ENCODE measurements around the gene ZBTB7C.
"Not testable (repeated sequence)": the region's sequence is repeated elsewhere in the genome, so short reads cannot be mapped to it uniquely, and the experiment has no call there.

The ZBTB7C gene

DNA sequence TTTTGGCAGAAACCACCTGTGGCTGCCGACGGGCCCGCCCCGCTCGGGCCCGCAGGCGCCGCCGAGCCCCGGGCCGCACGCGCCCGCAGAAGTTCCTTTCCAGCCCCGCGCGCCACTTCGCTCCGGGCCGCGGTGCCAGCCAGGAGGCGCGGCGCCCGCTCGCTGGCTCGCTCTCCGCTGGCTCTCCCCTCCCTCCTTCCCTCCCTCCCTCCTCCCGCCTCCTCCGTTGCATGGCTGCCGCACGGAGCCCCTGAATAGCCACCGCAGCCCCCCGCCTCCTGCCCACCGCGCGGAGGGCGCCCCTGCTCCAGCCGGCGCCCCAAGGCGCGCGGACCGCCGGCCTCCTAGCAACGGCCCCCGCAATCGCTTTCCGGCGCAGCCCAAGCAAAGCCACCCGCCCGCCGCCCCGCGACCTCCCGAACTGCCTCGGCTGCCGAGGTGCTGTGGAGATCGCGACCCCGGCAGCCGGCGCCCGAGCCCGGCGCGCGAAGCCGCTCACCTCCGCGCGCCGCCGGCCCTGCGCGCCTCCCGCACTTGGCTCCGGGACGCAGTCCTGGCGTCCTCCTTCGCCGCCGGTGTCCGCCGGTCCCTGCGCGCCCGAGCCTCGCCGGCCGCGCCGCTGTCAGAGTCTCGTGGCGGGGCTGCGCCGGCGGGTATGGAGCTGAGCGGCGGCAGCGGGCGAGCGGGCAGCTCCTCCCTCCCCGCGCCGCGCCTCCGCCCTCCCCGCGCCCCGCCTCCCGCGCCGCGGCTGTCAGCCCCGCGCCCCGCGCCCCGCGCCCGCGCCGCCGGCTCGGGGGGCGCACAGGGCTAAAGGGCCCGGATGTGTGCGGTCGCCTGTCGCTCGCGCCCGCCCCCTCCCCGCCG is at the start of gene ZBTB7C:
ZBTB7C (minus strand) TSS at position 657 of the 864 bp plus-strand sequence.
- no peak for DNase-seq

DNA sequence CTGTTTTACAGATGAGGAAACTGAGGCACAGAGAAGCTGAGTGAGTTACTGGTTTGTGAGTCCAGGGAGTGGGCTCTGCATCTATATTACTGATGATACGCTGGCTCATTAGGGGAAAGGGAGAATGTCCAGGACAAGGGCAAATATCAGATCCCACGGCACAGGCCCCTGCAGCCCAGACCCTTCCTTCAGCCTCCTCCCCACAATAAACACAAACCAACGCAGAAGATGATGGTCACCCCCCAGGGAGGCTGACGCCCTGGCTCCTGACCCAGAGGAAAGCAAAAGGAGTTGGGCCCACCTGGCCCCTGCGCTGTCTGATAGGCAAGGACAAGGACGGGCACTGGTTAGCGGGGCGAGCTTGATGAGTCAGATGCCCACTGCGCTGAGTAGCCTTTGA is 47.7 kb upstream of the ZBTB7C start:
- DNase-seq = no peak

DNA sequence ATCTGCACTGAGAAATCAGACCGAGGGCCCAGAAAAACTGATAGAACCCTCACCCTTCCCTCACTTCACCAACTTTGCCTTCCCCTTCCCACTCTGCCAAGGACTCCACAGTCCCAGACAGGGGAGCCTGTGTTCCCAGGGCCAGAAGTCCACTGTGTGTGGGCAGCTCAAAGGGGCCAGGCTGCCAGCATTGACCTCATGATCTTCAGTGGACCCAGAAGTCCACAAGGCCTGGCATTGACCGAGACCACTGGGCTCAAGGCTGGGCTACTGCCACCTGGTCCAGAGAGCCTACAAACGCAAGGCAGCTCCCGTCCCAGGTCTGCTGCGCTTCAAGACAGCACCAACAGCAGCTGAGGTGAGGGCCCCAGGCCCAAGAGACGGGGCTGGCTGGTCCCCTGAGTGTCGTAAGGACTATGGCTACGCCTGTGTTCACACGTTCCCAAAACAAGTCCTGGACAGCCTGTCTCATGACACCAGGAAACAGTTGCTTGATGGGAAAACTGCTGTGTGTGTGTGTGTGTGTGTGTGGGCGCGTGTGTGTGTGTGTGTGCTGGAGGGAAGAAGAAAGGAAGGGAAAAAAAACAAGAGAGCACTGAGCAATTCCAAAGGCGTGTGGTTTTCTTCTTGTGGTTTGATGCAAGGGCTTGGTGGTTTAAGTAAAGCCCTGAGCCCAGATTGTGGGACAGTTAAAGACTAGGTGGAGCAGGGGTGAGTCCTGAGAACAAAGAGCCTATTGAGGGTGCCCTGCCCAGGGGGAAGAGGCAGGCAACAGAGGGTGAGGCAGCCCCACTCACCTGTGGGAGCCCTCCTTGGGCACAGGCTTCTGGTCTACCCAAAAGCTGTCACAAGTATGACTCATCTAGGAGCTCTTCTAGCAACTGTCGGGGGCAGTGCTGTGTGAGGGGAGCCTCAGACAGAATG is 46.6 kb upstream of the ZBTB7C start:
- no peak for DNase-seq

DNA sequence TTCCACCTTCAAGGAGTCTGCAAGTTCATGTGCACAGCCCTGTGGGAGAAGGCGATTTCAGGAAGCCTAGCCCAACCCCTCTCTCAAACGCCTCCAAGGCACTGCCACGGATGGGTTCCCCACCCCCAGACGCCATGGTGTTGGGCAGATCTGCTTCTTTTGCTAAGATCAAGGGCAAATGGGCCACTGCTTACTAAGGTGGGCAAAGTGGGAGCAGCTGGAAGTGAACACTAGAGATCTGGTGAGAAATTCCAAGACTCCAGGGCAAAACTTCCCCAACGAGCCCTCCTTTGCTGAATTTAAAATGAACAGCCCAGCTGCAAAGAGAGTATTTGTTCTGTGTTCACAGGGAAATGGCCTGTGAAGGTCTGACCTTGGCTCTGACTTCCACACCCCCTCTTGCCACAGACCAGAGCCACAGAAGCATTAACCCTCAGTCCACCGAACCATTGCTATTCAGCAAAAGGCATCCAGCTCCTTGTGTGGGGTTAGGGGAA is 45.1 kb upstream of the ZBTB7C start:
- DNase-seq = no peak

DNA sequence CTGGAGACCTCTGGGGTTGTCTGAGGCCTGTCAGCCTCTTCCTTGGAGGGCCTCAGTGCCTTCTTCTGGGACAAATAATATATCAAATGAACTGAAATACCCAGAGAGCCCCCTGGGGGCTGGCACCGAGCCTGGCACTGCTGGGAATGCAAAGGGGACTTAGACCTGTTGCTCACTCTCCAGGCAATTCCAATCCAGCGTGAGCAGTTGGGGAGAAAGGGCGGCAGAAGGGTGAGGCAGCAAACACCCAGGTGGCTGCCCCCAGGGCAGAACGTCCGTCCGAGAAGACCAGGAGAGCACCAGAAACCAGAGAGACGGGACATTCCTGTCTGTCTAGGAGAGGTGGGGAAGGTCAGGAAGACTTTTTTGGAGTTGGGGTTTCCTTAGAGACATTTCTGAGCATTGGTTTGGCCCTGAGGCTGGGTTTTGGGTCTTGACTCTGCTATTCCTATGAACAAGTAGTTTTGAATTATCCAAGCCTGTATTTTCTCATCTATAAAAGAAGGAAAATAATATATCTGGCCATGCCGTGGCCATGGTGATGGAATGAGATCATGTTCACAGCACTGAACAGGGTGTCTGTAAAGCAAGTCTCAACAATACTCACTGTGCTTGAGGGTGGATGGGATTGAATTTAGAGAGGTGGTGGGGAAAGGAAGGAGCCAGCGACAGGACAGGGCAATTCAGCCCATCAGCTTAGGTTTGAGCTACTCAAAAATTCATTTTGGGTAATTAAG is 44.3 kb upstream of the ZBTB7C start:
- no peak for DNase-seq

DNA sequence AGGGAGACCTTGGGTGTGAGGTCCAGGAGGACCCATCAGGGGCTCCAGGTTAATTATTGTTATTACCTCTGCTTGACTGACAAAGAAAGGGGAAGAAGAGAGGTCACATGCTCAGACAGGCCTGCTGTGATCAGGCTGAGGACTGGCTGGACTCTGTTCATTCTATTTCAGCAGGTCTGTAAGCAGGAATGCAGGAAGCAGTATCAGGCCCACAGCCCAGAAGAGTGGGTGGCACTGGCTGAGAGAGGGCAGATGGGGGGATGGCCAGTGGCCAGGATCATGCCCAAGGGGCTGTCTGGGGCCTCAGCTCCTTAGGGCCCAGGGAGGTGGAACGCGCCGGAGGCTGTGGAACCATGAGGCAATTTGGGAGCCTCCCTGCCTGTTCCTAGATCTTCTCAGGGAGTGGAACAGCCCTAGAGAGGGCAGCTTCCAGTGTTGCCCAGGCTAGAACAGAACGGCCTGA is 43.7 kb upstream of the ZBTB7C start:
- no peak for DNase-seq

DNA sequence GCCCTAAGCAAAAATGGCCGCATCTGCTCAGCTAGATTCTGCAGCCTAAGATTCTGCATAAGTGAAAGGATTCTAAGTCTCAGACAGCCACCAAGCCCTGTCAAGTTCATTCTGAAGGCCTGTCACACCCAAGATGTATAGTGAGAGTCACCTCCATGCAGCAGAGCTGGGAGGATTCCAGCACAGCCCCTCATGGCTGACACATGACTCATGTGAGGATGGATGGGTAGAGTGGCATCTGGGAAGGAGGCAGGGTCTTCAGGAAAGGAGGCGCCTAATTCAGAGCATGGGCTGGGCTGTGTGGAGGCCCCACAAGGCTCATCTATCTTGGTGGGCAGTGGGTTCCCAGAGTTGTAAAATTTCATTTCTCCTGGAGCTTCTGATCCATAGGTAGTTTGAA is 41.5 kb upstream of the ZBTB7C start:
- no peak for DNase-seq

DNA sequence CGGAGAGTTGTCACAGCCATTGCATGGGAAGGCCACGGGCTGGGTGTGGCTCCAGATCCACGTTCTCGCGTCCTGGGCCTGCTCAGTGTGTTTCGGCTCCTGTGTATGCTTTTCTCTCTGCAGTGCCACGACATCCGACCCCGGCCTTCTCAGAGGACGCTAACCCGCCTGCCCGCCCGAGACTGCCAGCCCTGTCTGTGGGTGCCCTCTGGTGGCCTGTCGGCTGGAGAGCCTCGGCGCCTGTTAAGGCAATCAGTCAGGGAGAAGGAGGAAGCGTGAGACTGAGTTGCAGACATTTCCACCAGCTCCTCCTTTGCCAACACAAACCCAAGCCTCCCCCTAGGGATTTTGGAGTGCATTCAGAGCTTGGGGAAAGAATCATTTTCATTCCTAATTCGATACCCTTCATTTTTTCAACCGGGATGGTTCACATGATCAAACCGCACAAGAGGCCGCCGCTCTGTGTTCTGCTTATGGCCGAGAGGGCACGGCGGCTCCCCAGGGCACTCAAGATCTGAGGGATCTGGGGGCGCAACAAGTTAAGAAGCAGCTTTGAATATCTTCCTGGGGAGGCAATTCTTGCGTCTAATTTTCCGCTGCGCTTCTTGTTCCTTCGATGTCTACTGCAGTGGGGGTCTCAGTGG is 37.5 kb upstream of the ZBTB7C start:
- DNase-seq = peak; percentile 30

DNA sequence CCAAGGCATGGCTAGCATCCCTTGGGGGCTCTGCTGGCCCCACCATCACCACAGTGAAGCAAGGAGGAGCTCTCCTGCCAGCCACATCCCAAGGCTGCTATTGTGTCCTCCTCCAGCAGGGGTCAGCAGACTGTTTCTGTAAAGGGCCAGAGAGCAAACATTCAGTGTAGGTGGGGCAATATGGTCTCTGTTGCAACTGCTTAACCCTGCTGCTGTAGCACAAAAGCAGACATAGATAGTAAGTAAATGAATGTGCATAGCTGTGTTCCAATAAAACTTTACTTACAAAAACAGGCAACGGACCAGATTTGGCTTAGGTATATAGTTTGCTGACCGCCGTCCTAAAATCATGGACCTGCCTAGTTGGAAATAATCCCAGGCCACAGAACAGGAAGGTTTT is 36.4 kb upstream of the ZBTB7C start:
- DNase-seq = peak; percentile 24

DNA sequence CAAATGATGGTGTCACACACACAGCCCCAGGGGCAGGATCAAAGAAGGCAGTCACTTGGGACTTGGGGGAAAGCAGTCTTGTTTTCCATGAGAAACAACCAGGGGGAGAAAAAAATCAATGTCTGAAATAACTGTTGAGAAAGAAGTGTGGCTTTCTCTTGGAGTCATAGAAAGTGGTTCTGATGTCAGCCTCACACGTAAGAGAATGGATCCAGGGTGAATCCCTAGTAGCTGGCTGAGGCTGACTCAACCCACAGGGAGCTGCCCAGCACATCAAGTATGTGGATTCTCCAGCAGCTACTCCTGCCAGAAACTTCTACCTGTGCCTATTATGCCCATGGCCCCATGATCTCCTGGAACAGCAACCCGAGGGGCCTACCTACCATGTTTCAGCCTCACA is 33.6 kb upstream of the ZBTB7C start:
- DNase-seq = no peak

DNA sequence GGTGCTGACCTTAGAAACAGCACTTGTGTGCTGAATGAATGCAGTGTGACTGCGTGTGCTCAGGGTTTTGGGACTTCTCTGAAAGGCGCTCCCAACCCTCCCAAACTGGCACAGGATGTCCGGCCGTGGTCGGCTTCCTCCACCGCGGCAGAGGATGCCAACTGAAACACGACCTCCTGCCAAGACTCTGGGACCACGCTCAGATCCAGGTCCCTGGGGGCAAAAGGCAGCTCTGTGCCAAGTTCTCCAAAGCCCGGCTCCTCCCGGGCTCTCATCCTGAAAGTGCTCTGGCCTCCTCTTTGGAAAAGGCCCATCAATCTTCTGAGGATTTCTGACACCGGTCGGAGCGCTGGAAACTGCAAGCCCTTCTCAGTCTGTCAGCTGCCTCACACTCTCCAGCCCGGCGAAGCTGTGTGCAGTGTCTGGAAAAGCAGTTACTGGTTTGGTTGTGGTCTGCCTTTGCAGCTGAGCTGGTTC is 32.3 kb upstream of the ZBTB7C start:
- no peak for DNase-seq

DNA sequence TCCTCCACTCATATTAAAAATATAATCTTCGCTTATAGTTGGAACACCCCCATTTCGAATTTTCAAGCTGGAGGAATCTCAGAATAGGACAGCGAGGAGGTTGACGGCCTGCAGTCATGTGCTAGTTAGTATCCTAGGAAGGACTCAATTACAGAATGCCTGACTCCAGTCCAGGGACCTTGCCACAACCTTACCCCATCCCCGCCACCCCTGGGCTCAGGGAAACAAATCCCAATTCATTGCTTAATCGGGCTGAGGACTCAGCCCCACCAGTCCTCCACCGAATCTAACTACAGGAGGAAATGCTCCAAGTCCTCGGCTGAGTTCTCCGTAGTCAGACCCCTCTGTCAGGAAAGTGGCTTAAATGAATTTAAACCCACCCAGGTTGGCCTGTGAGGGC is 31.7 kb upstream of the ZBTB7C start:
- no peak for DNase-seq

DNA sequence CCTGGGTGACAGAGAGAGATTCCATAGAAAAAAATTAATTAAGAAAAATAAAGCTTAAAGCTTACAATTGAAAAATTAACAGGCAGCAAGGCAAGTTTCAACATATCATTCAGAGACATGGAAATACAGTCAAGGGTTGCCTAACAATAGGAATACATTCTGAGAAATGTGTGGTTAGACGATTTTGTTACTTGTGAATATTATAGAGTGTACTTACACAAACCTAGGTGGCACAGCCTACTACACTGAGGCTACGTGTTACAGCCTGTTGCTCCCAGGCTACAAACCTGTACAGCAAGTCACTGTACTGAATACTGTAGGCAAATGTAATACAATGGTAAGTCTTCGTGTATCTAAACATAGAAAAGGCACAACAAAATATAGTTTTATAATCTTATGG is 27.7 kb upstream of the ZBTB7C start:
- no peak for DNase-seq

DNA sequence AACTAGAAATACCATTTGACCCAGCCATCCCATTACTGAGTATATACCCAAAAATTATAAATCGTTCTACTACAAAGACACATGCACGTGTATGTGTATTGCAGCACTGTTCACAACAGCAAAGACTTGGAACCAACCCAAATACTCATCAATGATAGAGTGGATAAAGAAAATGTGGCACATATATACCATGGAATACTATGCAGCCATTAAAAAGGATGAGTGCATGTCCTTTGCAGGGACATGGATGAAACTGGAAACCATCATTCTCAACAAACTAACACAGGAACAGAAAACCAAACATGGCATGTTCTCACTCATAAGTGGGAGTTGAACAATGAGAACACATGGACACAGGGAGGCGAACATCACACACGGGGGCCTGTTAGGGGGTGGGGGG is 25.2 kb upstream of the ZBTB7C start:
- not testable (repeated sequence) for DNase-seq

DNA sequence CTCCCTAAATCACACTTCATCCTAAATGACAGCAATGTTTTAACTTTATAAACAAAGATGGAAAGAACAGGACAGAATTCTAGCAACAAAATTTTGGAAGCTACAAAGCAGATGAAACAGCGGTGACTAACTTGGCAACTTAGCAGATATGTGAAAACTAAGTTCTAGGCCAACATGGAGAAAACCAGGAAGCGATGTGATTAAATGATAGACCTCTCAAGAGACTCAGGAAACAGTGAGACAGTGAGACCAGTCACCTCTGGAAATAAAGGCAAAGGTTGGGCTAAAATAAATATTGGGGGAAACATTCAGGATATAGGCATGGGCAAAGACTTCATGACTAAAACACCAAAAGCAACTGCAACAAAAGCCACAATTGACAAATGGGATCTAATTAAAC is 24.4 kb upstream of the ZBTB7C start:
- DNase-seq = no peak

DNA sequence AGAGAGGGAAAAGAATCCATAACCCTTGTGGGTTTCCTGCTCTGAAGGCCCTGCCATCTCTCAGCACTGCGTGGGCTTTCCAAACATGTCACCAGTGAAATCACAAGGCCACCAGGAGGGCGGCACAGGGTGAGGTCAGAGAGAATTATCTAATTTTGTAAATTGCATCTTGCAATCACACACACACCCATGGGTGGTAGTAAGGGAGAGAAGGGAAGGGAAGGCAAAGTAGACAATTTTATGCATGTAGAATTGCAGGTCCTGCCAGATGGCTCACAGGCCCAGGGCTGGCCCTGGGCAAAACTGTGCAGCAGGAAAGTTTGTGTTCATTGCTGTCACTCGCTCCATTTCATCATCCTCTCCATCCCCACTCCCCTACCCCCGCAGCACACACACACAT is 21.0 kb upstream of the ZBTB7C start:
- DNase-seq = no peak

DNA sequence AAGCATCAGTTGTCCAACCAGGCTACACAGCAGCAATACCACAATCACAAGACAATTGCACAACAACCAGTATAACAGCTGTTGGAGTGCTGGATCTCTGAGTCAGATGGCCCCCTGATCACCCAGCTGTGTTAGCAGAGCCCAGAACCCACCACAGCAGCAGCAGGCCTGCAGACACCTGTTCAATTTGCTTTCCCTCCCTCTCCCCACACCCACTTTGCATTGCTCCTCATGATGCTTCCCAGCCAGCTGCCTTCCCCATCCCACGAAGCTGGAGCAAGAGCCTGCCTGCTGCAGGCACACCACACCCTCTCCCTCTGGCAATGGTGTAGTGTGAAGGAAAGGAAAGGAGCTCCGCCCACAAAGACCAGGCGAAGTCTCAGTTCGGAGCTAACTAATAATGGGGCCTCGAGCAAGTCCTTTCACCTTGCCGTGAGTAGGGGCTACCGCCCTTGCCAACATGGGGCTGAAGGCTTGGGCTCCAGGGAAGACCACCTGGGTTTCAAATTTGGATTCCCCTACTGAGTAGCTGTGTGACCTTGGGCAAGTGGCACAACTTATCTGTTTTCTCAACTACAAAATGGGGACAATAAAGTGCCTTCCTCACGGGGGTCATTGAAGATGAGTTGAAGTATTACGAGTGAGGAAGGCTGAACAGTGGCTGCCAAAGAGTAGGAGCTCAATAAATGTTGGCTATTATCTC is 19.4 kb upstream of the ZBTB7C start:
- DNase-seq = no peak

DNA sequence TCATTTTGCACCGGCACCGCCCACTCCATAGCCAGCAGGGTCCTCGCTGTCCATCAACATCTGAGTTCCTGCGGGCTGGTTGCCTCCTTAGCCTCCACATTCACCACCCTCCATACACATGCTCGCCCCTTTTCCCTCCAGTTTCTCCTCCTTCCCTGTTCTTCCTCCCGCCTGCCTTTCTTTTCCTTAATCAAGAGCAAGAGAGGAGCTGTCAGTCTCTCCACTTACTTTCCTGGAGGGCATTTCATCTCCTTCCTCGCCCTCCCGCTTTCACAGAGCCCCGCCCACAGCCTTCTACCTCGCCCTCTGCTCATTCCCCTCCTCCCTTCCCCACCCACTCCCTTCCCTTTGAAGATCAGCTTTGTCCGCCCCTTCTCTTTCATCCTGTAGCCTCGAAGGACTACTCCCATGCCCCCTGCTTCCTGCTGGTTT is 13.8 kb upstream of the ZBTB7C start:
- no peak for DNase-seq

DNA sequence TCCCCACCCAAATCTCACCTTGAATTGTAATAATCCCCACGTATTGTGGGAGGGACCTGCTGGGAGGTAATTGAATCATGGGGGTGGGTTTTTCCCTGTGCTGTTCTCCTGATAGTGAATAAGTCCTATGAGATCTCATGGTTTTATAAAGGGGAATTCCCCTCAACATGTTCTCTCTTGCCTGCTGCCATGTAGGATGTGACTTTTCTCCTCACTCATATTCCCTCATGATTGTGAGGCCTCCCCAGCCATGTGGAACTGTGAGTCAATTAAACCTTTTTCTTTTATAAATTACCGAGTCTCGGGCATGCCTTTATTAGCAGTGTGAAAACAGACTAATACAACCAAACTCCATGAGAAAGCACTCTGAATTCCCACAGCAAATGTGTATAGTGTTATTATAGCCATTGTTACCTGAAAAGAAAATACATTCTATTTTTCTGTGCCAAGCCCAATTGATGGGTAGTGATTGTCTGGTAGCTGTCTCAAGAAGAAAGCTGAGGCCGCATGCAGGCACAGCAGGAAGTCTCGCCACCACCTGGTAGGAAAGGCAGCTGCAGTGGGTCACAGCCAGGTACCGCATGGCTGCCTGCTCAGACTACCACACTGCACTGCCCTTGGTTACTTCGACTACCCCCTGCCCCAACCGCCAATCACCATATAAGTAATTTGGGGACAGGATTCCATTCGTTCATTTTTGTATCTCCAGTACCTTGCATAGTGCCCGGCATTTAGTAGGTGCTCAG is 10.3 kb upstream of the ZBTB7C start:
- no peak for DNase-seq

DNA sequence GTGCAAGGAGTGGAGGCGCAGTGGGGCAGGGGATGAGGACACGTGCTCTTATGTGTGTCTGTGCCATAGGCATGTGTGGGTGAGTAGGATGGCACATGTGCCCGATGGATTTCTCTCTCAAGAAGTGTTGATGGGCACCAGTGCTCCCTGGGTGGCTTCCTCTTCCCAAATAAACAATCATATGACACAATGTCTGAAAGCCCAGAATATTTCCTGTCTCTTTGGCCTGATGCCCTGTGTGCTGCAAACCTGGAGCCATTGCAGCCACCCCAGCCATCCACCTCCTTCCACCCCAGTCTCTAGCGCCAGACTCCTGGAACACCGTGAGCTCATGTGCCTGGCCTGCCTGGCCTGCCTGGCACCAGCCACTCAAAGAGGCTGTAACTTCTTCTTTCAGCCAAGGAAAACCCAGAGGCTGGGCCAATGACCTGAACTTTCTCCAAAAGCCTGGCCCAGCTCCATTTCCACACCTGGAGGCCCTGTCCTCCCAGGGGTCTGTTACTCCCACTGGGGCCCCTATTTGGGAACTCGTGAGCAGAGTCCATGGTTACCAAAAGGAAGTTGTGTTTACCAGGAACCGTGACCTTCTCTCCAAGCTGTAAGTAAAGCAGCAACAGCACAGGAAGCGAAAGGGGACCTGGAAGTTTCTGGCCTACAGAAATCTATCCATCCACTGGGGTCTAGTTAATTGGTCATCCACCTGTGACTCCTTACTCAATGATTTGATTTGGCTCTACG is 9.5 kb upstream of the ZBTB7C start:
- no peak for DNase-seq

Measured in SIG-M5 (cell line).